ENCODE results near the gene NALCN.

Gene NALCN

DNA sequence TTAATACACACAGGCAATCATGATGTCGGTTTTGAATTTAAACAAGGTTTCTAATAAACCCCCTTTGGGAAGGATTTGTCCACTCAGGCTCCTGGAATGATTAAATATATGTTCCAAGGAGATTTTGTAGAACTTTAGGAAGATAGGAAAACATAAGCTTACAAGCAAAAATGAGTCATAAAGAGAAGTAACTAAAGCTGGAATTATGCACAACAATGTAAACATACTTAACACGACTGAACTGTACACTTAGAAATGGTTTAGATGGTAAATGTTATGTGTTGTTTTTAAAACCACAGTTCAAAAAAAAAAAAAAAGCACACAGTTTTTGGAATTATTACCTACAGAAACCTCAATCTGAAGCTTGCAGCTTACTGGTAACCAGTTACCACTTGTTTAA is 304.4 kb downstream of the NALCN start:
- DNase-seq: no peak

- no peak for DNase-seq
These were observed 307.3 kb downstream of the NALCN start for GRCh38 chr13:101109005-101109404.

DNA sequence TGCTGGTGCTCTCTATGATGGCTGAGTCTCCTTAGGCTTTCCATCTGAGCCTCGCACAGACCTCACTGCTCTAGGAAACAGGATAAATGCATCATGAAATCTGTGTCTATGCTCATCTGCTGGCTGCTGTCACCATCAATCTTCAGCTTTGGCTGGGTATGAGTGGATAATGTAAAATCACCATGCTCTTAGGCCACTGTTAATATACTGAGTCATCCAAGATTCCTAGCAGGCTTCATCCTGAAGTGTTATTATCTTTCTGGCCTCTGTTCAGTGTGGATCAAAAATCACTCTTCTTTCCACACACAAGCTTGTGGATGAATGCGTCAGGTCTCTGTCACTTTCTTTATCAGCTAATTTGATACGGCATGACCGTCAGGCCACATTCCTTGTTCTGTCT is 317.4 kb downstream of the NALCN start:
- DNase-seq: no peak

- no peak for DNase-seq
These were observed 323.3 kb downstream of the NALCN start for GRCh38 chr13:101092985-101093384.

DNA sequence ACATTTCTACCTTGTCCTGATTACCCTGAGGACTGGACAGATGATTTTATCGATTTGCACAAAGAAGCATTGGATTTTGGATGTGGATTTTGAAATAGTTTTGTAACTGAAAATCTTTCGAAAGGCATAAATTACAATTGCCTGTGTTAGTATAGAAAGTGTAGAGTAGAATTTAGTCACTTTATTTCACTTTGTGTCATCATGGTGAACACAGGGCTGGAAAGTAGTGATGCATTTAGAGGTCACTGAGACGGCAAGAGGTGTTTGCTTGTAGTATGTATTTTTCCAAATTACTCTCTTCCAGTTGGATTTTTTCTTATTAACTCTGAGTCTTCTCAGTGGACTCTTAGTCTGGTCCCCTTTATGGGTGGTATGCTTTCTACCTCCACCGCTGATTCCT is 326.0 kb downstream of the NALCN start:
- DNase-seq: no peak

DNA sequence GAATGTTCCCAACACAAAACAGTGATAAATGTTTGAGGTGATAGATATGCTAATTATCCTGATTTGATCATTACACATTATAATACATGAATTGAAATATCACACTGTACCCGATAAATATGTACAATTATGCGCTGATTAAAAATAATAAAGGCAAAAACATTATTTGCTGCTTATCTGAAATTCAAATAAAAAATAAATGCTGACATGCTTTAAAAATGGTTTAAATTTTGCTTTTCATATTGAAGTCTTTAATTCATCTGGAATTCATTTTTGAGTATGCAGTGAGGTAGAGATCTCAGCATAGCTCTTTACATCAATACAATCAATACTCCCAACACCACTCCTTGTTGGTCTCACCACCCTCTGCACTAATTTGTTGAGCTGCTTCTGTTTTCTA is 330.8 kb downstream of the NALCN start:
- no peak for DNase-seq

DNA sequence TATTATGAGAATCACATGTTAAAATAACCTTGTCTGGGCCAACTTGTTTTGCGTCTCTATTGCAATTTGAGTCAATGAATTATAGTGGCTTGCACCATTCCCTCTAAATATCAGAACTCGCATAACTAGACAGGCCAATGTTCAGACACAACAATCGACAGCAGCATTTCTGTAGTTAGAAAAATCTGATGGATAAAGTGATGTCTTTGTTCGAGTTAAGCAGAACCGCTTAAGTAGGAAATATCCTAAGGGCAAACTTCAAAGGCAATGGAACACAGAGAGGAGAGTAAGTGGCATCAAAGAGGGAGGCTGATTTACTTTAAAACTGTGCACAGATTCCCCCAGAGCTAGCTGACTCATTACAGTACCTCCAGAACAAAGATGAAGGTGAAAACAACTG is 333.9 kb downstream of the NALCN start:
- no peak for DNase-seq

GRCh38 chr13:101080616-101081015 is 335.7 kb downstream of the NALCN start:
- DNase-seq: no peak

DNA sequence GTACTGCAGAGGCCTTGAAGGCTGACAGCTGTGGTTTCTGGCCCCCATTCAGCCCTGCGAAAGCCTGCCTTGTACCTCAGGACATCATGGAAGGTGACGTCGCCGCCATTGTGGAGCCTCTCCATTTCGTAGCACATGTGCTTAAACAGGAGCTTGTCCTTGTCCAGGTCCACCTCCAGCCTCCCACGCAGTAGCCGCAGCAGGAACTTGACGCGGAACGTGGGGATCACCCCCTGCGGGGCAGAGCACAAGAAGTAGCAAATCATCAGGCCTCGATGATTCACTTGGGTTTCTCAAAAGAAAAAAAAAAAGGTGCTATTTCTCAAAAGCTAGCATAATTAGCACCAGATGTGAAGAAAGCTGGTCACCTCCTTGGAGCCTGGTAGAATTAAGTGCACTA is 351.0 kb downstream of the NALCN start:
- no peak for DNase-seq

- DNase-seq: no peak
These were observed 356.5 kb downstream of the NALCN start for GRCh38 chr13:101059793-101060192.

- DNase-seq: no peak
These were observed 357.5 kb downstream of the NALCN start for GRCh38 chr13:101058841-101059240.

GRCh38 chr13:101053301-101054093 is 362.8 kb downstream of the NALCN start:
- DNase-seq: no peak

GRCh38 chr13:101049166-101049850 is 367.0 kb downstream of the NALCN start:
- no peak for DNase-seq

DNA sequence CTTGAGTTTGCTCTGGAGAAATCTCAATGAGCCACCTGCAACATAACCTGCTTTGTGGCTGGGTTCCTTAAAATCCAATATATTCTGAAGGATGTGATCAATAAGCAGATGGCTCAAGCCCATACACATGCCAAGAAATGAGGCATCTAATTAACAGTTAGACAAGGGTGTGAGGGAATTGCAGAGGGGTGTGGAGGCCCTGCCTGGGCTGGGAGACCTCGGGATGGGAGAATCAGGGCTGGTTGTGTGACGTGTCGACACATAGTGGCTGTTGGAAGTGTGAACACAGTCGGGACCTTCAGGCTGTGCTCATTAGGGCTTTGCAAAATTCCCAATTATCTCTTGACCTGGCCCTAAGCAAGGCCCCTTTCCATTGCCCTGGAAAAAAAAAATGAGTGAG is 379.8 kb downstream of the NALCN start:
- DNase-seq: no peak

DNA sequence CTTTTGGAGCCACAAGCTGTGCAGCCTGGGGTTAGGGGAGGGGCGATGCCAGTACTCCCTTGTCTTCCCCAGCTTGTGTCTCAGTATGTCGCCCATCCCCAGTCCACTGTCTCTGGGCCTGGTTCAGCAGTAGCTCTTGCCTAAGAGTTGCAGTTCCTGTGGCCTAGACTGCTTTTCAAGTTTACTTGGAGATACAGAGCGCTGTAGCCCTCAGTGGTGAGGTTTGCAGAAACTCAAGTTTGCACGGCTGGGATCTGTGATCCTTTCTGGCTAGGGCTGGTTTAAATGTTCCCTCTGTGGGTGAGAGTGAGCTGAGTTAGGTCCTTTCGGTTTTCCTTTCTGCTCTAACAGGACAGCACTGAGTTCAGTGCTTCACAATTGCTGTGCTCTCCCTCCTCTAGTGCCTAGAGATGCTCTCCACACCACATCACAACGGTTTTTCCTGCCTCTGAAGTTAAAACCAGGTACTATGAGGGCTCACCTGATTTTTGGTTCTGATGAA is 381.1 kb downstream of the NALCN start:
- DNase-seq: no peak

GRCh38 chr13:101026736-101027398 is 389.4 kb downstream of the NALCN start:
- DNase-seq: no peak

DNA sequence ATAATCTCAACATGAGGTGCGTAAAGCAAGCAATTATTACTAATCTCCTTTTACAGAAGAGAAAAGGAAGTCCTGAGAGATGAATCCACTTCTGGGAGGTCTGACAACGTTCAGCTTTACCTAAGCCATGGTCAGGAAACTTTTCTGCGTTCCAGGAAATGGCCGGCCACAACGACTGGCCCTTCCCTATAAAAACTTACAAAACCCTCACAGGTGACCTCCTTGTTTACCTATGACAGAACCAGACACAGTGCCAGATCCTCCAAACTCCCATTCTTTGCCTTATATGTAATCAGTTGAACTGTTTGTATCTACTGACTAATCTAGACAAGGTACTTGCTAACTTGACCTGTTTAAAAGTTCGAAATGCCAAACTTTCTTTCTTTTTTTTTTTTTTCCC is 390.0 kb downstream of the NALCN start:
- DNase-seq: no peak

DNA sequence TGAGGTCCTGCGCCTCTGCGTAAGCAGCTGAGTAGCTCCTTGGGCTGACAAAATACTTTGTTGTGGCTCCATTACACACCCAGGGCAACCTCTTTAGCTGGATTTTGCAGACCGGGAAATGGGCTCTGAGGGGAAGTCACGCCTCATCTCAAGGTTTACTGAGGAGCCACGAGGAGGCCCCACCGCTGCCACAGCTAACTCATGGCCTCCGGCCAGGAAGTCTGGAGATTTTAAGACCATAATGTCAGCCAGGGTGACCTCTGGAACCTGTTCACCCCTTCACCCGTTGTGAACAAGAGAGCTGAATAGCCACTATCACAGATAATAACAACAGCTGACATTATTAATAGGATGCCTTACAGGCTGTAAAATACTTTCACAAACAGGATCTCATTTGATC is 390.4 kb downstream of the NALCN start:
- DNase-seq: no peak

DNA sequence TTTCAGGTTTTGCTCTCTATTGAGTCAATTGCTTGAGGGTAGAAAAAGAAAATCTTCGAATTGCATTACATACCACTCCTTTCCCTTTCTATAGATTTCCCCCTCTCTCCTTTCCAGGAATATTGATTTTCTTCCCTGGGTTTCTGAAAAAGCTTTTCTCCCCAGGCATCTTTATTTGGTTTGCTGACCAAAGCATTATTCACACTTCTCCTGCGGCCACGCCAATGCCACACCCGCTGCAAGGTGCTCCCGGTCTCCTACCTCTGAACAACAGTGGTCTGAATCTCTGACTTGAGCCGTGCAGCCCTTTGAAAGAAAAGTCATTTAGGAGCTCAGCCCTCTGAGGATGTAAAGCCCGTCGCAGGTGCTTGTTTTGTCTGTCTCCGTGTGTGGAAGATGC is 390.8 kb downstream of the NALCN start:
- no peak for DNase-seq

- no peak for DNase-seq
These were observed 397.2 kb downstream of the NALCN start for GRCh38 chr13:101019126-101019525.

DNA sequence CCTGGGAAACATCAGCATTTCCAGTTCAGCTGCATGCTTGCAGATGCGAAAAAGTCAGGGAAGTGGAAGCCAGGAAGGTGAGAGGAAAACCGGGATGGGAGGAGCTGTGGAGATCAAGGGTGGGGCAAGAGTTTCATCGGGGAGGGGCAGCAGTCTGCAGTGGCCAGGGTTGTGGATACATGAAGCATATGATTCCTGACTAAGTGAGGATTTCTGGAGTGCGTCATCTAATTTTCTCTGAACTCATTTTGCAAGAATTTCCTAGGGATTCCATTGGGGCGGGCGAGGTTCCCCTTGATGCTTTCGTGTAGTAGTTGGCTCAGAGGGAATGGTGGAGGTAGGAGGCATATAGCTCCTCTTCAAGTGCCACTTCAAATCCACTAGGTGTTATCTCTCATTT is 397.6 kb downstream of the NALCN start:
- no peak for DNase-seq

DNA sequence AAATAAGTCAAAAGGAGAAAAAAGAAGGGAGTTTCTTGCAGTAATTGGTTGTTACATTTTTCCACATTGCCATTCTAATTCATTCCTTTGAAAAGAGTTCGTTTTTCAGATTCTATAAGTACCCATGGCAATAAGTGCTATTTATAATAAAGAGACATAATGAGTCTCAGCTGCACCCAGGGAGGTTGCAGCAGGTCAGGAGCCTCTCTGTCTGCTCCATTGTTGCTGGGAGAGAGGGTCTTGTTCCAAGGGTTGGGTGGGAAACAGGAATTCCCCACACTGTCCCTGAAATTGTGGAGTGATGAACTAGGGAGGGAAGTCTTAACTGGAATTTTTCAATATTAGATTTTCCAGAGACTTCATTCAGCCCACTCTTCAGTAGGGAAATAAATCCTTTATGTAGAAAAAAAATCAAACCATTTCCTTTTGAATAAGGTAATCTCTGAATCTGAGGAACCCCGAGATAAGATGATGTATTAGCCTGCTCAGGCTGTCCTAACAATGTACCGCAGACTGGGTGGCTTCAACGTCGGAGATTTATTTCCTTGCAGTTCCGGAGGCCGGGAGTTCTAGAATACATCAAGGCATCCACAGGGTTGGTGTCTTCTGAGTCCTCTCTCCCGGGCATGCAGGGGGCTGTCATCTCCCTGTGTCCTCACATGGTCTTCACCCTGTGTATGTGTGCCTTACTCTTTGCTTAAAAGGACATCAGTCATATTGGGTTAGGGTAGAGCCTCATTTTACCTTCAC is 399.0 kb downstream of the NALCN start:
- DNase-seq: no peak

DNA sequence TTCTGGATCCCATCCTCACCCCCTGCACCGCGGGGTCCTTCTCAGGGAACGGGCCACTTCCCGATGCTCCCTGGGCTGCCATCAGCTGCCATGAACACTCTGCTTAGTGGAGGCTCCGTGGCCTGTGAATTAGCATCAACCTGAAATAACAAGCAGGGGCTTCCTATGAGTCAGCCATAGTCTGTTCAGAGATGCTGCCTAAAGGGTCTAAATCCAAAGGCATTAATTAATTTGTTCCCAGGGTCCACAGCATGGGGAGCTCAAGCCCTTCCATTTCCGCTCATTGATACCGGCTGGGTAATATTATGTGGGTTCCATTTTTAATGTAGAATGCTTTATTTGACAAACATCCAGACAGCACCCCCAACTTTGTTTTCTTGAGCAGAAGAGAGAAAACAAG is 399.8 kb downstream of the NALCN start:
- no peak for DNase-seq

Data from midbrain (tissue), 1 donor.